ENCODE data around the gene CPAMD8.

Gene CPAMD8

GRCh38 chr19:16868423-16869130, 158.0 kb downstream of the CPAMD8 start:
- DNase-seq: no peak

- no peak for DNase-seq
These were observed 159.4 kb downstream of the CPAMD8 start for GRCh38 chr19:16867211-16867610.

GRCh38 chr19:16862826-16863415, 163.7 kb downstream of the CPAMD8 start:
- no peak for DNase-seq

- DNase-seq: no peak
These were observed 164.8 kb downstream of the CPAMD8 start for GRCh38 chr19:16861834-16862233.

- no peak for DNase-seq
These were observed 165.6 kb downstream of the CPAMD8 start for GRCh38 chr19:16861011-16861410.

GRCh38 chr19:16860118-16860517, 166.5 kb downstream of the CPAMD8 start:
- DNase-seq: no peak

GRCh38 chr19:16859626-16860025, 167.0 kb downstream of the CPAMD8 start:
- no peak for DNase-seq

- DNase-seq: no peak
These were observed 170.5 kb downstream of the CPAMD8 start for GRCh38 chr19:16856091-16856490.

- no peak for DNase-seq
These were observed 173.5 kb downstream of the CPAMD8 start for GRCh38 chr19:16853066-16853465.

GRCh38 chr19:16851031-16851712, 175.4 kb downstream of the CPAMD8 start:
- DNase-seq: no peak

GRCh38 chr19:16850133-16850532, 176.5 kb downstream of the CPAMD8 start:
- DNase-seq: no peak

- DNase-seq: no peak
These were observed 177.4 kb downstream of the CPAMD8 start for GRCh38 chr19:16849168-16849567.

GRCh38 chr19:16847430-16847829, 179.2 kb downstream of the CPAMD8 start:
- DNase-seq: no peak

- no peak for DNase-seq
These were observed 179.7 kb downstream of the CPAMD8 start for GRCh38 chr19:16846901-16847300.

Measured in CD4-positive, alpha-beta T cell treated with Interleukin-10 for 1 hour (primary cell).